Endothelial cell (in vitro differentiated cells): ENCODE measurements around the gene ARID4A. TPM values are rescaled to one million over a fixed set of nuclear protein-coding genes. Genes with fewer than 3 reads are reported as not detected.

Experiments
- DNase-seq: peaks from one replicate; pipeline ENCODE4 v3.0.0; 2021; ENCODE audit warnings: low spot score
- H3K27ac Mint-ChIP-seq: one replicate; pipeline ENCODE4 v1.8.0; 2021; ENCODE audit warnings: mixed read lengths, inconsistent platforms; ENCODE audit not compliant: unreplicated experiment
- H3K27me3 Mint-ChIP-seq: one replicate; pipeline ENCODE4 v1.8.0; 2021; ENCODE audit warnings: mild to moderate bottlenecking, moderate library complexity, mixed read lengths, inconsistent platforms; ENCODE audit not compliant: unreplicated experiment
- H3K36me3 Mint-ChIP-seq: one replicate; pipeline ENCODE4 v1.8.0; 2021; ENCODE audit warnings: mild to moderate bottlenecking, low read depth, mixed read lengths, inconsistent platforms; ENCODE audit not compliant: unreplicated experiment
- H3K4me1 Mint-ChIP-seq: one replicate; pipeline ENCODE4 v1.8.0; 2021; ENCODE audit warnings: mild to moderate bottlenecking, mixed read lengths, inconsistent platforms; ENCODE audit not compliant: unreplicated experiment
- H3K4me3 Mint-ChIP-seq: one replicate; pipeline ENCODE4 v1.8.0; 2021; ENCODE audit warnings: mild to moderate bottlenecking, mixed read lengths, inconsistent platforms; ENCODE audit not compliant: unreplicated experiment
- H3K9me3 Mint-ChIP-seq: one replicate; pipeline ENCODE4 v1.8.0; 2021; ENCODE audit warnings: mixed read lengths, inconsistent platforms; ENCODE audit not compliant: unreplicated experiment
- total RNA-seq: library from RNA; stranded (reverse); fragmentation: NEBNext Ultra II Directional; extraction: Animal tissue kit (Norgen Biotek cat#: 25700); gene quantifications from one replicate; pipeline ENCODE4 v1.2.1, GENCODE V29; 2021; ENCODE audit not compliant: unreplicated experiment
- TF ChIP-seq, protein P1 (sequence below): fragments of 200-600 bp; sonication (generic); IDR thresholded peaks from one replicate; pipeline ENCODE4 v1.5.0; 2021; ENCODE audit warnings: antibody characterized with exemption; ENCODE audit not compliant: unreplicated experiment

Gene ARID4A
- total RNA-seq, 1 donor from 2014 or later, result 45.4 TPM

DNA sequence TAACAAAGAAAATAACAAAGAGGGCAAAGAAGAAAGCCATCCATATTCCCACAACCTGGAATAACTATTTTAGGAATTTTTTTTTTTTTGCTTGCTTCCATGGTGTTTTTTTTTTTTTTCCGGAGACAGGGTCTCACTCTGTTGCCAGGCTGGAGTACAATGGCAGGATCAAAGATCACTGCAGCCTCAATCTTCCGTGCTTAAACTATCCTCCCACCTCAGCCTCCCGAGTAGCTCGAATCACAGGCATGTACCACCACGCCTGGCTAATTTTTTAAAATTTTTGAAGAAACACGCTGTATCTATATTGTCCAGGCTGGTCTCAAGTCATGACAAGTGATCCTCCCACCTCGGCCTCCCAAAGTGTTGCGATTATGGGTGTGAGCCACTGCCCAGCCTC, 20.2 kb upstream of the ARID4A start:
- Mint-ChIP-seq H3K27ac (no peak overlapping the region), H3K27me3 (no peaks in the 10 kb centered on the region), H3K36me3 (peaks cover 4% of the 10 kb centered on the region), H3K4me1 (peaks cover 16% of the 10 kb centered on the region), H3K9me3 (no peaks in the 10 kb centered on the region), H3K4me3 (no peak overlapping the region)
- TF ChIP-seq, protein P1, sequence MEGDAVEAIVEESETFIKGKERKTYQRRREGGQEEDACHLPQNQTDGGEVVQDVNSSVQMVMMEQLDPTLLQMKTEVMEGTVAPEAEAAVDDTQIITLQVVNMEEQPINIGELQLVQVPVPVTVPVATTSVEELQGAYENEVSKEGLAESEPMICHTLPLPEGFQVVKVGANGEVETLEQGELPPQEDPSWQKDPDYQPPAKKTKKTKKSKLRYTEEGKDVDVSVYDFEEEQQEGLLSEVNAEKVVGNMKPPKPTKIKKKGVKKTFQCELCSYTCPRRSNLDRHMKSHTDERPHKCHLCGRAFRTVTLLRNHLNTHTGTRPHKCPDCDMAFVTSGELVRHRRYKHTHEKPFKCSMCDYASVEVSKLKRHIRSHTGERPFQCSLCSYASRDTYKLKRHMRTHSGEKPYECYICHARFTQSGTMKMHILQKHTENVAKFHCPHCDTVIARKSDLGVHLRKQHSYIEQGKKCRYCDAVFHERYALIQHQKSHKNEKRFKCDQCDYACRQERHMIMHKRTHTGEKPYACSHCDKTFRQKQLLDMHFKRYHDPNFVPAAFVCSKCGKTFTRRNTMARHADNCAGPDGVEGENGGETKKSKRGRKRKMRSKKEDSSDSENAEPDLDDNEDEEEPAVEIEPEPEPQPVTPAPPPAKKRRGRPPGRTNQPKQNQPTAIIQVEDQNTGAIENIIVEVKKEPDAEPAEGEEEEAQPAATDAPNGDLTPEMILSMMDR, result no peak
- no peak for DNase-seq

DNA sequence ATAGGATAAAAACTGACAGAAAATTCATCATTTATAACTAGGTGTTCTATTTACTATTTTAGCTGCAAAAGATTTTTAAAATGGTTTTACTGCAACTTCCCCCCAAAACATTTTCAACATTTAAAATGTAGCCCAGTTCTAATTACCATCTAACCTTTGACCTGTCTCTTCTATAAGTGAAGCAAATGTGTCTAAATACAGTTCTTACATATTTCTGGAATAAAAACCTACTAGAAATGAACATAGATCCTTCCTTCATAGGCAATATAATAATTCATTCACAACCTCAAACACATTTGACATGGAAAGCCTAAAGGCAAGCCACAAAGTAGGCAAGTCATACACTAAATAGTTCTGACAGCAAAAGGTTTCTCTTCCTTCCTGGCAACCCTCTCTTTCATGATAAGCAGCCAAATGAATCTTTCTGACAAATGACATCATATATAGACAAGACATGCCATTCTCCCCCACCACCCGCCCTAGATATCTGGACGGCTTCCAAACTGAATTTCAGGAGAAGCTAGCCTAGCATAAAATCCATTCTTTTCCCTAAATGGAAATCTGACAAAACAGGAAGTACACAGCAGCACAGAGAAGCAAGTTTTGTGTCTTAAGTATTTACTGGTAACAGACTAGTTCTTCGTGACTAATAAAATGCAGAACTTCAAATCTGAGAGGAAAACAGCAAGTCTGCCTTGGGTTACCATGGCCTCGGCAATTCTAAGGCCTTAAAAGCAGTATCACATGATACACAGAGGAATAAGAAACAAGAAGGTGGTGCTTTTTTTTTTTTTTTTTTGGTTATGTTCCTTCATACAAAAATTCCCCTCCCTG, 17.2 kb upstream of the ARID4A start:
- peaks cover 16% of the 10 kb centered on the region for H3K4me1 Mint-ChIP-seq
- TF ChIP-seq, protein P1, result no peak
- DNase-seq, result no peak
- no peaks in the 10 kb centered on the region for H3K9me3 Mint-ChIP-seq
- no peaks in the 10 kb centered on the region for H3K27me3 Mint-ChIP-seq
- H3K4me3 Mint-ChIP-seq, result no peak overlapping the region
- peaks cover 15% of the 10 kb centered on the region for H3K36me3 Mint-ChIP-seq
- peak overlapping the region; percentile 88 for H3K27ac Mint-ChIP-seq

- Mint-ChIP-seq H3K27me3 (no peaks in the 10 kb centered on the region), H3K36me3 (peaks cover 15% of the 10 kb centered on the region), H3K4me3 (no peak overlapping the region), H3K9me3 (no peaks in the 10 kb centered on the region), H3K27ac (peak overlapping the region; percentile 68), H3K4me1 (peaks cover 16% of the 10 kb centered on the region)
- DNase-seq, result no peak
- TF ChIP-seq, protein P1, result no peak
Measured at GRCh38 chr14:58281969-58282368, 16.4 kb upstream of the ARID4A start.

- TF ChIP-seq, protein P1, result no peak
- Mint-ChIP-seq H3K27ac (no peak overlapping the region), H3K36me3 (peaks cover 20% of the 10 kb centered on the region), H3K4me1 (peaks cover 16% of the 10 kb centered on the region), H3K9me3 (no peaks in the 10 kb centered on the region), H3K4me3 (no peak overlapping the region), H3K27me3 (no peaks in the 10 kb centered on the region)
- no peak for DNase-seq
Measured at GRCh38 chr14:58282925-58283593, 15.3 kb upstream of the ARID4A start.

DNA sequence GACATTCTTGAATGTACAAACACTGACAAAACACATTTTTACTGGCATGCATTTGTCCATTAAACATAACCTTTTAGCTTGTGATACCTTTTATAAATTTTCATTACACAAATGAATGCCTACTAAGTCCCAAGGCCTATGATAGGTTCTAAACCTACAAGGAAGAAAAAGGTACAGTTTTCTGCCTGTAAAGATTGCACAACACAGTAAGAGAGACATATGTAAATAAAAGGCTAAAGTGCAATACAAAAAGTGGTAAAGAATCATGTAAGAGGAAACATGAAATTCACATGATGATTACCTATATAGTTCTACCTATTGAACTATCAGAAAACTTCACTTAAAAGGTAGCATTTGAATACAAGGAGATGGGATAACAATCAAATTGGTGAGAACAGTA, 14.6 kb upstream of the ARID4A start:
- TF ChIP-seq, protein P1, result no peak
- Mint-ChIP-seq H3K4me3 (no peak overlapping the region), H3K9me3 (no peaks in the 10 kb centered on the region), H3K27me3 (peaks cover under 1% of the 10 kb centered on the region), H3K4me1 (peaks cover 18% of the 10 kb centered on the region), H3K36me3 (peaks cover 25% of the 10 kb centered on the region), H3K27ac (no peak overlapping the region)
- no peak for DNase-seq
